ENCODE data around the gene PTPRO.

The PTPRO gene

DNA sequence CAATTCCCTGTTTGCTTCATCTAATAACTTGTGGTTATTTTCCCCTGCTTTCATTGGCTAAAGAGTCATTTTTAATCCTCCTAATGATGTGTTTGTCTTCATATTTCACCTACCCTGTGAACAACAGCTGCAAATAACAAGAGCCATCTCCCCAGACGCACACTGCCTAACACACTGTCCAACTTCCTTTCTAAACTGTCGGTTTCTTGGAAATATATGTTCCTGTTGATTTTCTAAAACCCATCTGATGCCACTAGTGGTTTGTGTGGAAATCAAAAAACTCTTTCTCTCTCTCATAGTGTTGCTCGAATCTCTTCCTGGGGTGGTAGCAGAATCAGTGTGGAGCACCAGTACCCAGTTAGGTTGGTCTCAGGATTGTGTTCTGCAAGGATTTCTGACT, 240.0 kb downstream of the PTPRO start:
- Histone ChIP-seq H3K4ac (ENCODE audit: low read depth, low read length) (no peak overlapping the region), H3K56ac (ENCODE audit: low read length) (no peak overlapping the region), H3K23ac (ENCODE audit: low read length) (no peak overlapping the region), H3K4me1 (ENCODE audit: control insufficient read depth, low read depth, low read length) (no peaks in the 10 kb centered on the region), H3K4me2 (ENCODE audit: low read length) (no peak overlapping the region), H3K4me3 (ENCODE audit: low read length) (no peak overlapping the region), H3K27ac (ENCODE audit: low read depth, low read length) (no peak overlapping the region), H2BK5ac (ENCODE audit: low read length) (no peak overlapping the region), H2BK15ac (replicated peaks; ENCODE audit: low read depth) (no peak overlapping the region), H4K8ac (ENCODE audit: low read depth, low read length) (no peak overlapping the region), H2BK120ac (ENCODE audit: low read depth, low read length) (no peak overlapping the region), H3K18ac (ENCODE audit: low read length) (no peak overlapping the region), H3K79me2 (ENCODE audit: control insufficient read depth, insufficient read depth, low read length) (no peaks in the 10 kb centered on the region), H3K79me1 (ENCODE audit: low read length) (no peaks in the 10 kb centered on the region), H3K27me3 (ENCODE audit: insufficient read depth, low read length, poor library complexity) (no peaks in the 10 kb centered on the region), H2AK5ac (ENCODE audit: low read length) (no peak overlapping the region), H4K5ac (ENCODE audit: low read length) (no peak overlapping the region), H3K9ac (ENCODE audit: low read length) (no peak overlapping the region), H3K36me3 (ENCODE audit: control insufficient read depth, insufficient read depth, low read length) (no peaks in the 10 kb centered on the region)
- WGBS (ENCODE audit: extremely low coverage, insufficient coverage, low lambda C conversion rate), result no CpG with 5 or more reads among the region's 3 CpGs
- no peak for DNase-seq

DNA sequence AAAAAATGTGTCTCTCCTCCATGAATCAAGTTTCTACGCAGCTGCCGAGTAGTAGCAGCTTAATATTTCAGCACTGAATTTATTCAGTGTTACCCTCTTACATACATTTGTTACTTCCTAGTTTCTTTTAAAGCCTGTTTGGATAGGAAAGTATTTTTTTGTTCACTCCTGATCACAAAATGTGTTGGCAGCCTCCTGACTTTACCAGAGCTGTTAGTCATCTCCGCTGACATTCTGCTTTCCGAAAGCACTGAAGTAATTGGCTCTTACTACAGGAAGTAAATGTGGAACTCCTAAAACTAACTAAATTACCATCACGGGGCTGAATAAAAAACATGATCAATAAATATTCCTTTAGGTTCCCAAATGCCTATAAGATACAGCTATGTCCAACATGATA, 241.4 kb downstream of the PTPRO start:
- H2BK15ac ChIP-seq (replicated peaks; ENCODE audit: low read depth), result no peak overlapping the region
- no peak overlapping the region for H3K56ac ChIP-seq (ENCODE audit: low read length)
- no peak overlapping the region for H2BK5ac ChIP-seq (ENCODE audit: low read length)
- no peak overlapping the region for H3K4me3 ChIP-seq (ENCODE audit: low read length)
- H3K4me1 ChIP-seq (ENCODE audit: control insufficient read depth, low read depth, low read length), result no peaks in the 10 kb centered on the region
- H3K27me3 ChIP-seq (ENCODE audit: insufficient read depth, low read length, poor library complexity), result no peaks in the 10 kb centered on the region
- no peak overlapping the region for H3K4me2 ChIP-seq (ENCODE audit: low read length)
- H3K79me1 ChIP-seq (ENCODE audit: low read length), result no peaks in the 10 kb centered on the region
- no peak for DNase-seq
- H3K18ac ChIP-seq (ENCODE audit: low read length), result no peak overlapping the region
- no peak overlapping the region for H3K27ac ChIP-seq (ENCODE audit: low read depth, low read length)
- no peaks in the 10 kb centered on the region for H3K79me2 ChIP-seq (ENCODE audit: control insufficient read depth, insufficient read depth, low read length)
- no peak overlapping the region for H2BK120ac ChIP-seq (ENCODE audit: low read depth, low read length)
- H3K36me3 ChIP-seq (ENCODE audit: control insufficient read depth, insufficient read depth, low read length), result no peaks in the 10 kb centered on the region
- H4K8ac ChIP-seq (ENCODE audit: low read depth, low read length), result no peak overlapping the region
- no peak overlapping the region for H3K4ac ChIP-seq (ENCODE audit: low read depth, low read length)
- no peak overlapping the region for H3K9ac ChIP-seq (ENCODE audit: low read length)
- WGBS (ENCODE audit: extremely low coverage, insufficient coverage, low lambda C conversion rate), result no CpG with 5 or more reads among the region's 5 CpGs
- H3K23ac ChIP-seq (ENCODE audit: low read length), result no peak overlapping the region
- H4K5ac ChIP-seq (ENCODE audit: low read length), result no peak overlapping the region
- no peak overlapping the region for H2AK5ac ChIP-seq (ENCODE audit: low read length)

DNA sequence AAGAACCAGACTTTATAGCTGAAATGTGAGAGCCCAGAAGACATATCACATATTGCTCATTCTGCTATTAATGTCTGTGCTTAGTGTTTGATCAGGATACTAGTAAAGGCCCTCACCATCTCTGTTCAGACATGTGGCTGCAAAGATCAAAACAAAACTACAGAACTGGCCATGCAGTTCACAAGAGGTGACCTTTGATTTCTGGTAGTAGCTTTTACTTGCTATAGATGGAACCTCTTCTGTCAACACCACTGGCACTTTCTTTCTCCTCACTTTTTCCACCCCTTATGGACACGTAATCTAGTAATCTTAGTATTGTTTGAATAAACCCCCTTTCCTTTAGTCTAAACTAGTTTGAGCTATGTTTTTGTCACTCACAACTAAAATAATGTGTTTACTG, 252.0 kb downstream of the PTPRO start:
- no peaks in the 10 kb centered on the region for H3K79me1 ChIP-seq (ENCODE audit: low read length)
- DNase-seq, result no peak
- H3K27me3 ChIP-seq (ENCODE audit: insufficient read depth, low read length, poor library complexity), result no peaks in the 10 kb centered on the region
- no peaks in the 10 kb centered on the region for H3K79me2 ChIP-seq (ENCODE audit: control insufficient read depth, insufficient read depth, low read length)
- no peak overlapping the region for H4K5ac ChIP-seq (ENCODE audit: low read length)
- no peak overlapping the region for H3K27ac ChIP-seq (ENCODE audit: low read depth, low read length)
- H4K8ac ChIP-seq (ENCODE audit: low read depth, low read length), result no peak overlapping the region
- H3K4me1 ChIP-seq (ENCODE audit: control insufficient read depth, low read depth, low read length), result no peaks in the 10 kb centered on the region
- H3K36me3 ChIP-seq (ENCODE audit: control insufficient read depth, insufficient read depth, low read length), result no peaks in the 10 kb centered on the region
- H2AK5ac ChIP-seq (ENCODE audit: low read length), result no peak overlapping the region
- no CpG with 5 or more reads among the region's 1 CpG for WGBS (ENCODE audit: extremely low coverage, insufficient coverage, low lambda C conversion rate)
- H3K4me2 ChIP-seq (ENCODE audit: low read length), result no peak overlapping the region
- H2BK120ac ChIP-seq (ENCODE audit: low read depth, low read length), result no peak overlapping the region
- no peak overlapping the region for H2BK5ac ChIP-seq (ENCODE audit: low read length)
- no peak overlapping the region for H3K4ac ChIP-seq (ENCODE audit: low read depth, low read length)
- no peak overlapping the region for H3K4me3 ChIP-seq (ENCODE audit: low read length)
- H2BK15ac ChIP-seq (replicated peaks; ENCODE audit: low read depth), result no peak overlapping the region
- no peak overlapping the region for H3K18ac ChIP-seq (ENCODE audit: low read length)
- no peak overlapping the region for H3K23ac ChIP-seq (ENCODE audit: low read length)
- no peak overlapping the region for H3K56ac ChIP-seq (ENCODE audit: low read length)
- H3K9ac ChIP-seq (ENCODE audit: low read length), result no peak overlapping the region

- no CpG with 5 or more reads among the region's 3 CpGs for WGBS (ENCODE audit: extremely low coverage, insufficient coverage, low lambda C conversion rate)
- Histone ChIP-seq H3K79me1 (ENCODE audit: low read length) (no peaks in the 10 kb centered on the region), H3K56ac (ENCODE audit: low read length) (no peak overlapping the region), H4K8ac (ENCODE audit: low read depth, low read length) (no peak overlapping the region), H3K27me3 (ENCODE audit: insufficient read depth, low read length, poor library complexity) (no peaks in the 10 kb centered on the region), H2BK15ac (replicated peaks; ENCODE audit: low read depth) (no peak overlapping the region), H2BK120ac (ENCODE audit: low read depth, low read length) (no peak overlapping the region), H3K79me2 (ENCODE audit: control insufficient read depth, insufficient read depth, low read length) (no peaks in the 10 kb centered on the region), H3K4me2 (ENCODE audit: low read length) (no peak overlapping the region), H3K4me1 (ENCODE audit: control insufficient read depth, low read depth, low read length) (no peaks in the 10 kb centered on the region), H3K36me3 (ENCODE audit: control insufficient read depth, insufficient read depth, low read length) (no peaks in the 10 kb centered on the region), H3K27ac (ENCODE audit: low read depth, low read length) (no peak overlapping the region), H3K4ac (ENCODE audit: low read depth, low read length) (no peak overlapping the region), H3K9ac (ENCODE audit: low read length) (no peak overlapping the region), H3K18ac (ENCODE audit: low read length) (no peak overlapping the region), H2BK5ac (ENCODE audit: low read length) (no peak overlapping the region), H4K5ac (ENCODE audit: low read length) (no peak overlapping the region), H3K4me3 (ENCODE audit: low read length) (no peak overlapping the region), H2AK5ac (ENCODE audit: low read length) (no peak overlapping the region), H3K23ac (ENCODE audit: low read length) (no peak overlapping the region)
- no peak for DNase-seq
These were observed 253.6 kb downstream of the PTPRO start for GRCh38 chr12:15575671-15576541.

- Histone ChIP-seq H3K4me3 (ENCODE audit: low read length) (no peak overlapping the region), H3K4me1 (ENCODE audit: control insufficient read depth, low read depth, low read length) (no peaks in the 10 kb centered on the region), H3K4ac (ENCODE audit: low read depth, low read length) (no peak overlapping the region), H2BK15ac (replicated peaks; ENCODE audit: low read depth) (no peak overlapping the region), H2BK120ac (ENCODE audit: low read depth, low read length) (no peak overlapping the region), H3K4me2 (ENCODE audit: low read length) (no peak overlapping the region), H2AK5ac (ENCODE audit: low read length) (no peak overlapping the region), H3K27me3 (ENCODE audit: insufficient read depth, low read length, poor library complexity) (no peaks in the 10 kb centered on the region), H4K5ac (ENCODE audit: low read length) (no peak overlapping the region), H2BK5ac (ENCODE audit: low read length) (no peak overlapping the region), H3K18ac (ENCODE audit: low read length) (no peak overlapping the region), H3K23ac (ENCODE audit: low read length) (no peak overlapping the region), H4K8ac (ENCODE audit: low read depth, low read length) (no peak overlapping the region), H3K36me3 (ENCODE audit: control insufficient read depth, insufficient read depth, low read length) (no peaks in the 10 kb centered on the region), H3K27ac (ENCODE audit: low read depth, low read length) (no peak overlapping the region), H3K79me1 (ENCODE audit: low read length) (no peaks in the 10 kb centered on the region), H3K79me2 (ENCODE audit: control insufficient read depth, insufficient read depth, low read length) (no peaks in the 10 kb centered on the region), H3K9ac (ENCODE audit: low read length) (no peak overlapping the region), H3K56ac (ENCODE audit: low read length) (no peak overlapping the region)
- WGBS (ENCODE audit: extremely low coverage, insufficient coverage, low lambda C conversion rate), result no CpG with 5 or more reads among the region's 1 CpG
- no peak for DNase-seq
These were observed 258.1 kb downstream of the PTPRO start for GRCh38 chr12:15580431-15580830.

- H2BK15ac ChIP-seq (replicated peaks; ENCODE audit: low read depth), result no peak overlapping the region
These were observed 258.7 kb downstream of the PTPRO start for GRCh38 chr12:15581006-15581405.

More at GRCh38 chr12:15581006-15581405, 258.7 kb downstream of the PTPRO start:
- DNase-seq, result no peak
- Histone ChIP-seq H3K4ac (ENCODE audit: low read depth, low read length) (no peak overlapping the region), H3K18ac (ENCODE audit: low read length) (no peak overlapping the region), H2AK5ac (ENCODE audit: low read length) (no peak overlapping the region), H2BK120ac (ENCODE audit: low read depth, low read length) (no peak overlapping the region), H3K4me1 (ENCODE audit: control insufficient read depth, low read depth, low read length) (no peaks in the 10 kb centered on the region), H3K79me2 (ENCODE audit: control insufficient read depth, insufficient read depth, low read length) (no peaks in the 10 kb centered on the region), H4K8ac (ENCODE audit: low read depth, low read length) (no peak overlapping the region), H3K27ac (ENCODE audit: low read depth, low read length) (no peak overlapping the region), H3K36me3 (ENCODE audit: control insufficient read depth, insufficient read depth, low read length) (no peaks in the 10 kb centered on the region), H3K56ac (ENCODE audit: low read length) (no peak overlapping the region), H3K79me1 (ENCODE audit: low read length) (no peaks in the 10 kb centered on the region), H3K27me3 (ENCODE audit: insufficient read depth, low read length, poor library complexity) (no peaks in the 10 kb centered on the region), H4K5ac (ENCODE audit: low read length) (no peak overlapping the region), H2BK5ac (ENCODE audit: low read length) (no peak overlapping the region), H3K9ac (ENCODE audit: low read length) (no peak overlapping the region), H3K4me3 (ENCODE audit: low read length) (no peak overlapping the region), H3K23ac (ENCODE audit: low read length) (no peak overlapping the region), H3K4me2 (ENCODE audit: low read length) (no peak overlapping the region)
- no CpG with 5 or more reads among the region's 6 CpGs for WGBS (ENCODE audit: extremely low coverage, insufficient coverage, low lambda C conversion rate)
